Colonic mucosa (tissue), 4 donors: ENCODE results near the gene GRK7. TPM values are rescaled to one million over a fixed set of nuclear protein-coding genes. Genes with fewer than 3 reads are reported as not detected.

Experiments
- DNase-seq: peaks from one replicate; pipeline ENCODE4 v3.0.0-alpha.2; 2020
- H3K27ac ChIP-seq: fragments of 200-600 bp; one replicate; pipeline ENCODE4 v1.8.0; 2021
- H3K27me3 ChIP-seq: fragments of 200-600 bp; one replicate; pipeline ENCODE4 v1.8.0; 2021
- H3K36me3 ChIP-seq: fragments of 200-600 bp; one replicate; pipeline ENCODE4 v1.8.0; 2021
- H3K4me1 ChIP-seq: fragments of 200-600 bp; one replicate; pipeline ENCODE4 v1.8.0; 2021; ENCODE audit warnings: mild to moderate bottlenecking
- H3K4me3 ChIP-seq: fragments of 200-600 bp; one replicate; pipeline ENCODE4 v1.8.0; 2021
- H3K9ac ChIP-seq, 2 donors: one replicate each; pipeline ENCODE4 v1.7.0; 2013; ENCODE audit warnings: control low read depth in 2 of 2, low read depth in 2 of 2, low read length in 2 of 2
- H3K9me3 ChIP-seq: fragments of 200-600 bp; one replicate; pipeline ENCODE4 v1.8.0; 2021
- intact Hi-C: fragments of 100-400 bp; cut with DNase I; formaldehyde crosslinking; loops from one replicate; pipeline ENCODE4 v1.14.1; 2022
- total RNA-seq, 2 donors: library from RNA; stranded (reverse); fragmentation: NEBNext Ultra II Directional in 1 of 2; extraction: Animal tissue kit (Norgen Biotek cat#: 25700) in 1 of 2; gene quantifications; one replicate each; pipeline ENCODE4 v1.2.1, GENCODE V29; 2021
- TF ChIP-seq, protein P1 (sequence below): fragments of 200-600 bp; IDR thresholded peaks from one replicate; pipeline ENCODE4 v1.8.0; 2022; ENCODE audit warnings: antibody characterized with exemption, mild to moderate bottlenecking
- donor health status: healthy.
- donor health status: DM: no; HTN: no; CAD: no.
- donor health status: DM: no; HTN: no; CAD: no.

The GRK7 gene
- total RNA-seq, 2 donors from 2014 or later, result not detected

DNA sequence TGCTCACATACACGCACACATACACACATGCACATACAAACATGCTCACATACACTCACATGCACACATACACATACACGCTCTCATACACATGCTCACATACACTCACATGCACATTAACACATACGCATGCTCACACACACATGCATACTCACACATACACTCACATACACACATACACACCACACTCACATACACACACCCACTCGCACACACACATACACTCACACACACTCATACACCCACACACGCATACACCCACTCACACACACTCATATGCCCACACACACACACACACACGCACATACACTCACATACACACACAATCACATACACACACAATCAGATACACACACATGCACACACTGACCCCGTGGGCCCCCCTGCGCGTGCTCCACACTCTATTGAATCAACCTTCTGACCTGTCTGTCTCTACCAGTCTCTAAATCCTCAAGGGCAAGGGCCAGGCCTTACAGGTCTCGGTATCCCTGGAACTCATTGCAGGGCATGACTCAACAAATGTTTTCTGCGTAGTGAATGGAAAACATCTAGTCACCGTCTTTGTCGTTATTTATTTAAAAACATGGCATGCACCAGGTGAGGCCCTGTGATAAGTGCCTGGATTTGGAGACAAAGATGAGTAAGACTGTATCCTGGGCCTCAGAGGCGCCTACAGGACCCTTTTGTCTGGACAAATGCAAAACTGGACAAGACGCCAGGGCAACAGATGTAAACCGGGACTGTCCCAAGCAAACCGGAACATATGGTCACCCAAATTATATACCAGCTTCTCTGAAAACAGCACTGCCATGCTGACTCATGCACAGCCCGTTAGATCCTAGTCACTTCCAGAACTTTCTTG is 41.8 kb downstream of the GRK7 start:
- TF ChIP-seq, protein P1, sequence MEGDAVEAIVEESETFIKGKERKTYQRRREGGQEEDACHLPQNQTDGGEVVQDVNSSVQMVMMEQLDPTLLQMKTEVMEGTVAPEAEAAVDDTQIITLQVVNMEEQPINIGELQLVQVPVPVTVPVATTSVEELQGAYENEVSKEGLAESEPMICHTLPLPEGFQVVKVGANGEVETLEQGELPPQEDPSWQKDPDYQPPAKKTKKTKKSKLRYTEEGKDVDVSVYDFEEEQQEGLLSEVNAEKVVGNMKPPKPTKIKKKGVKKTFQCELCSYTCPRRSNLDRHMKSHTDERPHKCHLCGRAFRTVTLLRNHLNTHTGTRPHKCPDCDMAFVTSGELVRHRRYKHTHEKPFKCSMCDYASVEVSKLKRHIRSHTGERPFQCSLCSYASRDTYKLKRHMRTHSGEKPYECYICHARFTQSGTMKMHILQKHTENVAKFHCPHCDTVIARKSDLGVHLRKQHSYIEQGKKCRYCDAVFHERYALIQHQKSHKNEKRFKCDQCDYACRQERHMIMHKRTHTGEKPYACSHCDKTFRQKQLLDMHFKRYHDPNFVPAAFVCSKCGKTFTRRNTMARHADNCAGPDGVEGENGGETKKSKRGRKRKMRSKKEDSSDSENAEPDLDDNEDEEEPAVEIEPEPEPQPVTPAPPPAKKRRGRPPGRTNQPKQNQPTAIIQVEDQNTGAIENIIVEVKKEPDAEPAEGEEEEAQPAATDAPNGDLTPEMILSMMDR, result no peak
- H3K4me3 ChIP-seq, result no peak overlapping the region
- no peaks in the 10 kb centered on the region for H3K27me3 ChIP-seq
- intact Hi-C loops, result no loop called here
- H3K9me3 ChIP-seq, result no peaks in the 10 kb centered on the region
- H3K4me1 ChIP-seq, result no peaks in the 10 kb centered on the region
- no peak overlapping the region for H3K9ac ChIP-seq
- H3K36me3 ChIP-seq, result no peaks in the 10 kb centered on the region
- H3K27ac ChIP-seq, result no peak overlapping the region
- DNase-seq, result no peak

DNA sequence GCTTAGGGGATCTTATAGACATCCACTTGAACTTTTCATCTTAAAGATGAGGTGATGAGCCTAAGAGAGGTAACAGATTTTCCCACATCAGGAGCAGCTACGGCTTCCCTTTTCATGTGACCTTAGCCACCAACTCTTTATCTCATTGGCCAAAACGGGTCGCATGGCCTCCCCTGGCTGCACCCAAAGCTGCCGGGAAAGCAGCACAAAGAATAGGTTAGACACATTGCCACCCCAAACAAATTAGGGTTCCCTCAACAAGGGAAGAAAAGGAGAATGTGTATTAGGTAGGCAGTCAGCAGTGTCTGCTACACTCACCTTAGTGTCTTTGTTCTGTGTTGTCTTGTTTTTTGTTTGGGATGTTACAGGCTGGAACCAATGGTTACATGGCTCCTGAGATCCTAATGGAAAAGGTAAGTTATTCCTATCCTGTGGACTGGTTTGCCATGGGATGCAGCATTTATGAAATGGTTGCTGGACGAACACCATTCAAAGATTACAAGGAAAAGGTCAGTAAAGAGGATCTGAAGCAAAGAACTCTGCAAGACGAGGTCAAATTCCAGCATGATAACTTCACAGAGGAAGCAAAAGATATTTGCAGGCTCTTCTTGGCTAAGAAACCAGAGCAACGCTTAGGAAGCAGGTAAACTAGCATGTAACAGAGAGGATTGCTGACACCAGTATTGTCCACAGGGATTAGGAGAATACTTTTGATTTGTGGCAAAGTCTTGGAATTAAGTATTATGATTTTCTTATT is 44.2 kb downstream of the GRK7 start:
- Histone ChIP-seq H3K27ac (no peak overlapping the region), H3K36me3 (no peaks in the 10 kb centered on the region), H3K4me3 (no peak overlapping the region), H3K9ac (no peak overlapping the region), H3K4me1 (no peaks in the 10 kb centered on the region), H3K9me3 (no peaks in the 10 kb centered on the region), H3K27me3 (no peaks in the 10 kb centered on the region)
- DNase-seq, result no peak
- intact Hi-C loops, result no loop called here
- TF ChIP-seq, protein P1, result no peak

DNA sequence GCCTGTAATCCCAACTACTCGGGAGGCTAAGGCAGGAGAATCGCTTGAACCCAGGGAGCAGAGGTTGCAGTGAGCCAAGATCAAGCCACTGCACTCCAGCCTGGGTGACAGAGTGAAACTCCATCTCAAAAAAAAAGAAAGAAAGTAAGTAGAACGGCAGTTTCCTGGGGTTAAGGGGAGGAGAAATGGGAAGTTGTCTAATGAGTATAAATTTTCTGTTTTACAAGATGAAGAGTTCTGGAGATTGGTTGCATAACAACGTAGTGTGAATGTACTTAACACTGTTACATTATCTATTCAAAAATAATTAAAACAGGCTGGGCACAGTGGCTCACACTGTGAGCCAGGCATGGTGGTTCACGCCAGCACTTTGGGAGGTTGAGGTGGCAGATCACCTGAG is 45.4 kb downstream of the GRK7 start:
- Histone ChIP-seq H3K9ac (no peak overlapping the region), H3K27ac (no peak overlapping the region), H3K9me3 (no peaks in the 10 kb centered on the region), H3K4me1 (no peaks in the 10 kb centered on the region), H3K27me3 (no peaks in the 10 kb centered on the region), H3K36me3 (no peaks in the 10 kb centered on the region), H3K4me3 (no peak overlapping the region)
- no peak for DNase-seq
- intact Hi-C loops, result no loop called here
- TF ChIP-seq, protein P1, result no peak

DNA sequence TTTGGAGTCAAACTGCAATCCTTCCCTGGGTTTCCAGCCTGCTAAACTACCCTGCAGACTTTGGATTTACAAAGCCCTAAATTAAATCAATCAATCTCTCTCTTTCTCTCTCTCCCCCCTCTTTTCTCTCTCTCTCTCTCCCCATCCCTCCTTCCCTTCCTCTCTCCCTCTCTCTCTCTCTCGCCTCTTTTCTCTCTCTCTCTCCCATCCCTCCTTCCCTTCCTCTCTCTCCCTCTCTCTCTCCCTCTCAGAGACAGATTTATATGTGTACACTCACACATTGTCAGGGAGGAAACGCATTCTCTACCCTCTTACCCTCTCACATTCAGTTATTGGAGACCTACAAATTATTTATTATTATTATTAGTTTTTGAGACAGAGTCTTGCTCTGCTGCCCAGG is 47.0 kb downstream of the GRK7 start:
- H3K27me3 ChIP-seq, result no peaks in the 10 kb centered on the region
- no peak for DNase-seq
- TF ChIP-seq, protein P1, result no peak
- no peaks in the 10 kb centered on the region for H3K36me3 ChIP-seq
- H3K4me1 ChIP-seq, result no peaks in the 10 kb centered on the region
- intact Hi-C loops, result no loop called here
- H3K9ac ChIP-seq, result no peak overlapping the region
- no peaks in the 10 kb centered on the region for H3K9me3 ChIP-seq
- H3K4me3 ChIP-seq, result no peak overlapping the region
- no peak overlapping the region for H3K27ac ChIP-seq

DNA sequence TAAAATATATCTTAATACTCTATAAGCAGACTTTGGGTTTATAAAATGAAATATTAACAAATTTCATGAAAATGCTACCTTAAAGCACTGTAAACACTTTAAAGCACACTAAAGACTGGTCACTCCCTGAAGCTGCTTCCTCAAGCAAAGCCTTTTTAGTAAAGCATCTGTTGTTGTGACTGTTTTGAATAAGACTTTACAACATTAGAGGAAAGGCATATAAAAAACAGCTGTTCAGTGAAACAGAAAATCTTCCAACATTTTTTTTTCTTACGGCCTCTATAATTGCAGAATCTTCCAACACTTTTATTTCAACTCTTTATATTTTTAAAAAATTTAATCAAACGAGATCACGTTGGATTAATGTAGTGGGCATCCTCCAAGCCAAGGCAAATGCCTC is 48.1 kb downstream of the GRK7 start:
- Histone ChIP-seq H3K4me1 (no peaks in the 10 kb centered on the region), H3K9ac (no peak overlapping the region), H3K36me3 (no peaks in the 10 kb centered on the region), H3K9me3 (no peaks in the 10 kb centered on the region), H3K27me3 (no peaks in the 10 kb centered on the region), H3K4me3 (no peak overlapping the region), H3K27ac (no peak overlapping the region)
- DNase-seq, result no peak
- intact Hi-C loops, result no loop called here
- TF ChIP-seq, protein P1, result no peak
